Loucy (cell line): Measurements from ENCODE around the gene DNAJB6.

Source experiments
- H2AFZ ChIP-seq: fragments of 200-600 bp; sonication (generic); 2 replicates; pipeline ENCODE4 v1.6.0; 2016; ENCODE audit warnings: antibody characterized with exemption, mild to moderate bottlenecking, low read length, moderate library complexity
- H3F3A ChIP-seq: fragments of 200-600 bp; 2 replicates; pipeline ENCODE4 v1.6.0; 2016; ENCODE audit warnings: antibody characterized with exemption, low read depth, mild to moderate bottlenecking
- H3K27me3 ChIP-seq: fragments of 200-600 bp; sonication (generic); 2 replicates; pipeline ENCODE4 v1.6.1; 2014; ENCODE audit warnings: low read length, mild to moderate bottlenecking; ENCODE audit not compliant: insufficient read depth, poor library complexity, severe bottlenecking
- H3K36me3 ChIP-seq: fragments of 200-600 bp; sonication (generic); 2 replicates; pipeline ENCODE4 v1.6.1; 2016; ENCODE audit warnings: low read length; ENCODE audit not compliant: insufficient read depth
- H3K4me1 ChIP-seq: fragments of 200-600 bp; sonication (generic); 2 replicates; pipeline ENCODE4 v1.5.1; 2014; ENCODE audit warnings: low read length, mild to moderate bottlenecking; ENCODE audit not compliant: insufficient read depth, poor library complexity, severe bottlenecking
- H3K4me2 ChIP-seq: fragments of 200-600 bp; sonication (generic); 2 replicates; pipeline ENCODE4 v1.6.0; 2014; ENCODE audit warnings: antibody characterized with exemption, low read length, low read depth, mild to moderate bottlenecking; ENCODE audit not compliant: poor library complexity, severe bottlenecking
- H3K4me3 ChIP-seq: fragments of 200-600 bp; sonication (generic); 2 replicates; pipeline ENCODE4 v1.5.1; 2014; ENCODE audit warnings: low read length, mild to moderate bottlenecking, mixed read lengths; ENCODE audit not compliant: poor library complexity, severe bottlenecking
- H3K79me2 ChIP-seq: fragments of 200-600 bp; sonication (generic); 2 replicates; pipeline ENCODE4 v1.6.1; 2014; ENCODE audit warnings: low read length; ENCODE audit not compliant: insufficient read depth
- H3K9ac ChIP-seq: fragments of 200-600 bp; sonication (generic); 2 replicates; pipeline ENCODE4 v1.6.0; 2014; ENCODE audit warnings: mild to moderate bottlenecking, low read depth, low read length, moderate library complexity; ENCODE audit not compliant: poor library complexity, severe bottlenecking
- H3K9me2 ChIP-seq: fragments of 200-600 bp; sonication (generic); replicated peaks from 2 replicates; pipeline ENCODE4 v1.6.1; 2016; ENCODE audit warnings: low read depth, low read length, mixed read lengths
- H3K9me3 ChIP-seq: fragments of 200-600 bp; sonication (generic); 2 replicates; pipeline ENCODE4 v1.6.1; 2014; ENCODE audit warnings: mild to moderate bottlenecking, antibody characterized with exemption, low read length, low read depth; ENCODE audit not compliant: insufficient read depth
- H4K20me1 ChIP-seq: fragments of 200-600 bp; sonication (generic); 2 replicates; pipeline ENCODE4 v1.6.0; 2014; ENCODE audit warnings: antibody characterized with exemption, low read length, mild to moderate bottlenecking; ENCODE audit not compliant: insufficient read depth, poor library complexity, severe bottlenecking
- EZH2phosphoT487 ChIP-seq: fragments of 200-600 bp; IDR thresholded peaks from 2 replicates; pipeline ENCODE4 v1.6.1; 2018; ENCODE audit warnings: antibody characterized with exemption, mild to moderate bottlenecking, moderate library complexity, borderline replicate concordance
- TF ChIP-seq, protein P1 (sequence below): fragments of 200-600 bp; sonication (generic); conservative IDR thresholded peaks from 2 replicates; pipeline ENCODE4 v1.5.1; 2014; ENCODE audit warnings: mild to moderate bottlenecking, antibody characterized with exemption, low read length

Gene DNAJB6

GRCh38 chr7:157408258-157409101 is 71.7 kb downstream of the DNAJB6 start:
- H4K20me1 ChIP-seq = peaks cover 4% of the 10 kb centered on the region
- H3K4me1 ChIP-seq = no peaks in the 10 kb centered on the region
- no peaks in the 10 kb centered on the region for H3K9me3 ChIP-seq
- H3K4me2 ChIP-seq = no peak overlapping the region
- H3K4me3 ChIP-seq = no peak overlapping the region
- H3F3A ChIP-seq = no peaks in the 10 kb centered on the region
- H2AFZ ChIP-seq = no peak overlapping the region
- peaks cover 12% of the 10 kb centered on the region; the same call in 1 of the 2 replicates for H3K79me2 ChIP-seq
- no peak for TF ChIP-seq EZH2phosphoT487
- TF ChIP-seq, protein P1, sequence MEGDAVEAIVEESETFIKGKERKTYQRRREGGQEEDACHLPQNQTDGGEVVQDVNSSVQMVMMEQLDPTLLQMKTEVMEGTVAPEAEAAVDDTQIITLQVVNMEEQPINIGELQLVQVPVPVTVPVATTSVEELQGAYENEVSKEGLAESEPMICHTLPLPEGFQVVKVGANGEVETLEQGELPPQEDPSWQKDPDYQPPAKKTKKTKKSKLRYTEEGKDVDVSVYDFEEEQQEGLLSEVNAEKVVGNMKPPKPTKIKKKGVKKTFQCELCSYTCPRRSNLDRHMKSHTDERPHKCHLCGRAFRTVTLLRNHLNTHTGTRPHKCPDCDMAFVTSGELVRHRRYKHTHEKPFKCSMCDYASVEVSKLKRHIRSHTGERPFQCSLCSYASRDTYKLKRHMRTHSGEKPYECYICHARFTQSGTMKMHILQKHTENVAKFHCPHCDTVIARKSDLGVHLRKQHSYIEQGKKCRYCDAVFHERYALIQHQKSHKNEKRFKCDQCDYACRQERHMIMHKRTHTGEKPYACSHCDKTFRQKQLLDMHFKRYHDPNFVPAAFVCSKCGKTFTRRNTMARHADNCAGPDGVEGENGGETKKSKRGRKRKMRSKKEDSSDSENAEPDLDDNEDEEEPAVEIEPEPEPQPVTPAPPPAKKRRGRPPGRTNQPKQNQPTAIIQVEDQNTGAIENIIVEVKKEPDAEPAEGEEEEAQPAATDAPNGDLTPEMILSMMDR = no peak
- peaks cover 30% of the 10 kb centered on the region; the same call in 1 of the 2 replicates for H3K36me3 ChIP-seq
- no peaks in the 10 kb centered on the region for H3K9me2 ChIP-seq
- H3K27me3 ChIP-seq = no peaks in the 10 kb centered on the region
- H3K9ac ChIP-seq = no peak overlapping the region

- Histone ChIP-seq H3K9me2 (no peaks in the 10 kb centered on the region), H3K4me2 (no peak overlapping the region), H3K36me3 (peaks cover 31% of the 10 kb centered on the region; the same call in 1 of the 2 replicates), H3F3A (no peaks in the 10 kb centered on the region), H3K4me1 (no peaks in the 10 kb centered on the region), H3K79me2 (peaks cover 9% of the 10 kb centered on the region; the same call in 1 of the 2 replicates), H3K4me3 (no peak overlapping the region), H2AFZ (no peak overlapping the region), H4K20me1 (peaks cover 4% of the 10 kb centered on the region), H3K9me3 (no peaks in the 10 kb centered on the region), H3K9ac (no peak overlapping the region), H3K27me3 (no peaks in the 10 kb centered on the region)
- no peak for TF ChIP-seq EZH2phosphoT487
- TF ChIP-seq, protein P1 = no peak
Measured at GRCh38 chr7:157409149-157409752, 72.4 kb downstream of the DNAJB6 start.

- H3K4me2 ChIP-seq = no peak overlapping the region
- no peak overlapping the region for H2AFZ ChIP-seq
- H3F3A ChIP-seq = no peaks in the 10 kb centered on the region
- peaks cover 9% of the 10 kb centered on the region; the same call in 1 of the 2 replicates for H3K79me2 ChIP-seq
- H3K9ac ChIP-seq = no peak overlapping the region
- no peak overlapping the region for H3K4me3 ChIP-seq
- H3K4me1 ChIP-seq = no peaks in the 10 kb centered on the region
- H3K9me3 ChIP-seq = no peaks in the 10 kb centered on the region
- peaks cover 4% of the 10 kb centered on the region for H4K20me1 ChIP-seq
- no peaks in the 10 kb centered on the region for H3K27me3 ChIP-seq
- peaks cover 35% of the 10 kb centered on the region; the same call in 1 of the 2 replicates for H3K36me3 ChIP-seq
- no peaks in the 10 kb centered on the region for H3K9me2 ChIP-seq
- TF ChIP-seq, protein P1 = no peak
- TF ChIP-seq EZH2phosphoT487 = no peak
Measured at GRCh38 chr7:157409753-157410727, 73.2 kb downstream of the DNAJB6 start.
